DMS153 treated with DMSO at 0.1 percent for 48 hours (cell line): ENCODE data around the gene MAPK8.
"Not testable (repeated sequence)": the region's sequence is repeated elsewhere in the genome, so short reads cannot be mapped to it uniquely, and the experiment has no call there.

Experiments used
- DNase-seq: peaks from one replicate; lab custom pipeline; 2025; ENCODE audit not compliant: unreplicated experiment; lab: John Stamatoyannopoulos, UW

Gene MAPK8

DNA sequence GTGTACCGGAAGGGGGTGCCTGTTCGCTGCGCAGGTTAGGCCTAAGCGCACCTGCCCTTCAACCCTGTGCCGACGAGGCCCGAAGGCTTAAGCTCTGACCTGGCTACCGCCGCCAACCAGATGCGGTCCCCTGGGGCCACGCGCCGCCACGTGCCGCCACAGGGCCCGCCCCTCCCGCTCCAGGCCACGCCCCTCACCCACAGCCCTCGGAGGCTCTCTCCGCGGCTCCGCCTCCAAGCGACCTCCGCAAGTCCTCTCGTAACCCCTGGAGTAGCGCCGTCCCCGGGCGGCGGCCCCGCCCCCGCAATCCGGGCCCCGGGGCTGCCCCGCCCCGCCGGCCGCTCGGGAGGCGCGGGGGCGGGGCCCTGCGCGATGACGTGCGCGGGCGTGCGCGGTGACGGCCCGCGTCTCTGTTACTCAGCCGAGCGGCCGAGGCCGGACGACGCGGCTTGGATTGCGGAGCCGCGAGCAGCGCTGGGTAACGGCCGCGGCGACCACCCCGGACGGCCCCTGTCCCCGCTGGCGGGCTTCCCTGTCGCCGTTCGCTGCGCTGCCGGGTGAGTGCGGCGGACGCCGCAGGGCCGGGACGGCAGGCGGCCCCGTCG, at the start of gene MAPK8:
Gene MAPK8 (plus strand): TSS at position 413 of the 605 bp plus-strand sequence. CDS start 94,984 bp downstream, outside the sequence.
- DNase-seq: peak; percentile 88

DNA sequence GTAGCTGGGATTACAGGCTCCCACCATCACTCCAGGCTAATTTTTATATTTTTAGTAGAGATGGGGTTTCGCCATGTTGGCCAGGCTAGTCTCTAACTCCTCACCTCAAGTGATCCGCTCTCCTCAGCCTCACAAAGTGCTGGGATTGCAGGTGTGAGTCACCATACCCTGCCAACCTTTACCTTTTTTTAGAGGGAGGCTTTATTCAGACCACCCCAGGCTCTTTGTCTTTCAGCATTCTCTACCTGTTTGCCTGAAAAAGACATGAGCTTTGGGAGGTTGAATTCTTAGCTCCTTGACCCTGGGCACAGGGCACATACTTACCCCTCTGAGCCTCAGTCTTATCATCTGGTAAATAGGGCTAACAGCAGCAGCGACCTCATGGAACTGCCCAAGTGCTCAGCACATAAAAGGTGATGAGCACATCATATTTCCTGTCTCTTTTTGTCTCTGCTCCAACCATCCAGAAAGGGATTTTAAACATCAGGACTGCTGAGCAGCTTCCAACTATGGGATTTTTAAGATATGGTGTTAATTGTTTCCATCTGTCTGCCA, 49.0 kb upstream of the MAPK8 start:
- no peak for DNase-seq

DNA sequence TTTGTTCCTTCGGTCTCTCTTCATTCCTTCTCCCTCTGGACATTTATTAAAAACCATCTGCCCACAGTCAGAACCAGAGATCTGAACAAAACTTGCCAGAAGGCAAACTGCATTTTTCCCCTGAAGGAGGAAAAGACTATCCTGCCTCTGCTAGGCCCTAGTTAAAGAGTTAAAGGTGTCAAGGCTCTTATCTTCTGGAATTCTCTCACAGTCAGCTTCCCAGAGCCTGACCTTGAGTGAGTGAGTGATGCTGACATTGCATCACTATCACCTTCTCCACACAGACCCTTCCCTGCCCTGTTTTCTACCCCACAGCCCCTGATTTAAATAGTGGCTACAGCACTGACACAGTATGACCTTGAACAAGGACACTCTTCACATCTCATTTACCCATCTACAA, 48.4 kb upstream of the MAPK8 start:
- DNase-seq: no peak

DNA sequence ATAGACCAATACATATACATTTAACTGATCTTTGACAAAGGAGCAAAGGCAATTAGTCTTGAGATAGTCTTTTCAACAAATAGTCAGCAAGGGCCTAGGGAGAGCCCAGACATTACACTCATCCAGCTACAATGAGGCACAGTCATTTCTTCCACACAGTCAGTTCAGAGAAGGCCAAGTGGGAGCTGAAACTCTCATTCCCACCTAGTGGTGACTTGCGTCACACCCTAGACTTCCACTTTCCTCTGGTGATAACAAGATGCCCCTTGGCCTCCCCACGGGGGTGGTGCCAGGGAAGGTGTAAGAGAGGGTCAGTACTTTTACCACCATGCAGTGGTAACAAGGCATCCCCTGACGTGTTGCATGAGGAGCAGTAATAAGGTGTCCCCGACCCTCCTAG, 39.9 kb upstream of the MAPK8 start:
- no peak for DNase-seq

DNA sequence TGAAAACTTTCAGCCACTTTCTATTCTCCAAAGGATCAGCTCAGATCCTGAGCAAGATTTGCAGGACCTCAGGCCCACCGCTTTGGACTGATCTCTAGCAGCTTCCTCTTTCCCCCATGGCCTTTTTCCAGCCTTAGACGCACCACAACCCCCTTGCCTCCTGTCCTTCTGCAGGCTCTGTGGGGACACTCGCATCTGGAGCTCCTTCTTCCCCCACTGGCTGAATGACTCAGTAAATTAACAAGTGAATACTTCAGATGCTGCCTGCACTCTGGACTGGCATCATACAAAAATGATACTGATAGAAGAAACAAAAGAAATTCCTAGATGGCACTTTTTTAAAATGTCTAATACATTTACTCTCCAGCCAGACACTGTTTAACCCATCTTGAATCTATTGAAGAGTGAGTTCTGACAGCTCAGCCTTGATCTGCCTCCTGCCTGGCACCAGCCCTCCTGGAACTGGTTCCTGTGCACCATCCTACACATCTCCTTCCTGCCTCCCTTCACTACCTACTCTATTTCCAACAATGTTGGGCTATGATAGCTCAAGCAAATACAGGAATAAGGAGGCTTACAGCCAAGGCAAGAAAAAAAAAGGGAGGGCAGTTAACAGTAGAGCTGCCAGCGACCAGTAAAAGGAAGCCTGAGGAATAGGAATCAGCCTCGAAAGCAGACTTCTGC, 35.3 kb upstream of the MAPK8 start:
- DNase-seq: no peak

DNA sequence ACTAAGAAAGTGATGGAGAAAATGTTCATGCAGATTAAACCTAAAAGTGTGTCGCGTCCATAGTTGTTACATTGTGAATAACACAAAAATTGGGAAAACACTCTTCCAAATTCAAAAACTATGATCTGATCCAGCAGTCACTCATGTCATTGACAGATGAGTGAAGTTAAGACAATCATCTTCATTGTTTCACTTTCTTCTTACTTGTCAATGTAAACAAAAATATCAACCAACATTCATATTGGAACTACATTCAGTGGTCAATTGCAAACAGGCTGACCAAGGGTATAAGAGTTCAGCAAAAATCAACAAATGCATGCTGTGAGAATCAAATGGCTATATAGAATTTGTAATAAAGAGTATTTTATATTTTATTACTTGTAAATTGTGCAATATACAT, 33.8 kb upstream of the MAPK8 start:
- no peak for DNase-seq

DNA sequence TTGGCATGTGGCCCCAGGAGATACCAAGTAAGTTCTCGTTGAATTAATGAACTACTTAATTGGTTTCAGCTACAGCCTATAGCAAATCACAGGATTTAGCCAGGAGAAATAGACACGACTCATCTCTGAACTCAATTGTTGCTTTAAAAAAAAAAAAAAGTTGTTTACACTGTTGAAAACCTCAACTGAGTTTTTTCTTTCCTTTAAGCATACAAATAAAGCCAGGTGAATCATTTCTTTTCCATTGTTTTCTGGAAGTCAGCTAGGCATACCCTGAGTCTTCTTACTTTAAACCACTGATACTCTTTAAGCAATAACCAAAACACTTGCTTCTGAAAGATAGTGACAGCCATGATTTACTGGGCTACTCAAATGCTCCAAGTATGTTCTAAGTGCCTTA, 32.7 kb upstream of the MAPK8 start:
- no peak for DNase-seq

DNA sequence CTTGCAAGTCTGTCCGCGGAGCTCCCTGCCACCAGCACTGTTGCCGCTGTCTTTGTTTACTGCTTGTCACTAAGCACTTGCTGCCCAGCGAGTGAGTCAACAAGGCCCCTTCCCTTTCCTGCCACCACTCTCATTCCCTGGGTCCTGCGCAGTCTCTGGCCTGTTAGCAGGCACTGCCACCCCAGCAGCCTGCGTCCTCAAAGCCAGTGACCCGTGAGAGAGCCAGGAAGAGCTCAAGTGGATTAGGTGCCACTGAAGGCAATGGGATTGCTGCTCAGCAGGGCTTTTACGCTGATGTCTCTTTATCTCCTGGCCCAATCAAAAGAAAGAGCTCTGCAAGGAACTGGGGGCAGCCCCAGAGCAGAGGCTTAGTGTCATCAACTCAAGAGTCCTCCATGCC, 31.8 kb upstream of the MAPK8 start, which contains the start of gene FRMPD2:
Gene FRMPD2 (minus strand): TSS at position 61 of the 400 bp plus-strand sequence. CDS start 129 bp downstream, outside the sequence.
- peak; percentile 19 for DNase-seq

DNA sequence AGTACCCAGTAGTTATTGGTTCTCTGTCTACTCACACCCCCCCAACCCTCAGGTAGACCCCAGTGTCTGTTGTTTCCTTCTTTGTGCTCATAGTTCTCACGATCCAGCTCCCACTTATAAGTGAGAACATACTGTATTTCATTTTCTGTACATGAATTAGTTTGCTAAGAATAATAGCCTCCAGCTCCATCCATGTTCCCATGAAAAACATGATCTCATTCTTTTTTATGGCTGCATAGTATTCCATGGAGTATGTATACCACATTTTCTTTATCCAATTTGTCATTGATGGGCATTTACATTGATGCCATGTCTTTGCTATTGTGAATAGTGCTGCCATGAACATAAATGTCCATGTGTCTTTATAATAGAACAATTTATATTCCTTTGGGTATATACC, 29.4 kb upstream of the MAPK8 start:
- no peak for DNase-seq

DNA sequence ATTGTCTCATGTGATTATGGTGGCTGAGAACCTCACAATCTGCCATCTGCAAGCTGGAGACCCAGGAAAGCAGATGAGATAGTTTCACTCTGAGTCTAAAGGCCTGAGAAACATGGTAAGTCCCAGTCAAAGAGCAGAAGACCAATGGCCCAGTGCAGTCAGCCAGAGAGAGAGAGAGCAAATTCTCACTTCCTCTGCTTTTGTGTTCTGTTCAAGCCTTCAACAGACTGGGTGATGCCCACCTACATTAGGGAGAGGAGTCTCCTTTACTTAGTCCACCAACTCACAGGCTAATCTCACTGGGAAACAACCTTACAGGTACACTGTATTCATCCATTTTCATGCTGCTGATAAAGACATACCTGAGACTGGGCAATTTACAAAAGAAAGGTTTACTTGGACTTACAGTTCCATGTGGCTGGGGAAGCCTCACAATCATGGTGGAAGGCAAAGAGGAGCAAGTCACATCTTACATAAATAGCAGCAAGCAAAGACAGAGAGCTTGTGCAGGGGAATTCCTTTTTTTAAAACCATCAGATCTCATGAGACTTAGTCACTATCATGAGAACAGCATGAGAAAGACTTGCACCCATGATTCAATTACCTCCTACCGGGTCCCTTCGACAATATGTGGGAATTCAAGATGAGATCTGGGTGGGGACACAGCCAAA, 27.3 kb upstream of the MAPK8 start:
- no peak for DNase-seq

DNA sequence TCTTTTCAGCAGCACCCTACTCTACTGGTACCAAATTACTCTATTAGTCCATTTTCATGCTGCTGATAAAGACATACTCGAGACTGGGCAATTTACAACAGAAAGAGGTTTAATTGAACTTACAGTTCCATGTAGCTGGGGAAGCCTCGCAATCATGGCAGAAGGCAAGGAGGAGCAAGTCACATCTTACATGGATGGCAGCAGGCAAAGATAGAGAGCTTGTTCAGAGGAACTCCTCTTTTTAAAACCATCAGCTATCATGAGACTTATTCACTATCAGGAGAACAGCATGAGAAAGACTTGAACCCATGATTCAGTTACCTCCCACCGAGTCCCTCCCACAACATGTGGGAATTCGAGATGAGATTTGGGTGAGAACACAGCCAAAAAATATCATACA, 24.8 kb upstream of the MAPK8 start:
- DNase-seq: not testable (repeated sequence)

DNA sequence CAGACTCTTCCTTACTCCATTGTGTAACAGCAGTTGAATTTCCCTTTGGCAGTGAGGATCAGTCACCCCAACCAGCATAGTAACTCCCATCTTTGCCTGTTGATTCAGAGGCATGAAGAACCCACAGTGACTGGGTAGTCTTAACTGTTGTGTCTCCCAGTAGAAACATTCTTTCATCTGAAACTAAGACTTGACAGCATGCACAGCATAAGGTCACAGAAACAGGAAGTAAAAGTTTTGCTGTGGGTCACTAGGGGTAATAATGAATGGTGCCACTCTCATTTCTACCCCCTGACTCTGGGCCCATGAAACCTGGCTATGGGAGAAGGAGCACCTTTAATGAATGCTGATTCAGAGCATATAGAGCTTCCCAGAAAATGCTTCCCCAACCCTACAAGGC, 23.6 kb upstream of the MAPK8 start:
- DNase-seq: no peak

DNA sequence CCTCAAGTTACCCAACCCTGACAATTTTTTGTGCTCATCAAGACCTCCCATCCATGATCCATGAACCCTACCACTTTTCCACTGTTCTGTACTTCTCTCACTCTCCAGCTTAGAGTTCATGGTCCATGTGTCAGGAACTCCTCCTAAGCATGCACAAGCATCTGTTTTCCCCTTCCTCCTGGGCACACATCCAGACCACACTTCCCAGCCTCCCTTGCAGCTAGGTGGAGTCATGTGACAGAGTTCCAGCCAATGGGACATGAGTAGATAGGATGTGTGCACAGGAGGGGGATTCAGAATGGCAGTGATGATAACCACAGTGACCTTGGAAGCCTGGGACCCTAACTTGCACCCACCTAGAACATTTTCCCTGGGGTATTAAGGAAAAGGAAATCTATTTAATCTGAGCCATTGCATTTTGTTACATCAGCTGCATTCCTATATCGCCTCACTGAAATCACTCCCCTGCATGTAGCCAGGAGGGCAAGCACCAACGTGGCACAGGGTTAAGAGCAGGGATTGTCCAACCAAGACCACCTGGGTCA, 22.4 kb upstream of the MAPK8 start:
- no peak for DNase-seq

DNA sequence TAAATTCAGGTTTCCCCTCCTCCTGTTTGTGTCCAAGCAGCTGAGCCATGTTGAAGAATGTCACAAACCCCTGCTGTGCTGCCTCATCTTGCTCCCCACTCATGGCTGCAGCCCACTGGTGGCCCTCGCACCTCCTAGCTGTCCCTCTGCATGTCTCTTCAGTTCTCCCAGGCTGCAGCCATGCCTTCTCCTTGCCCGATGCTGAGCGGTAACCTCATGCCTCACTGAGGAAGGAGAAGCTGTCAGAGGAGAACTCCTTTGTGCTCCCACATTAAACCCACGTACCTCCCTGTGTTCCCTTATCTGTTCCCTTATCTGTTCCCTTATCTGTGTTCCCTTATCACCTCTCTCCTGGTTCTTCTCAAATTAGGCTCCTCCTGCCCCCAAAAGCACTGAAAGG, 21.7 kb upstream of the MAPK8 start:
- no peak for DNase-seq

DNA sequence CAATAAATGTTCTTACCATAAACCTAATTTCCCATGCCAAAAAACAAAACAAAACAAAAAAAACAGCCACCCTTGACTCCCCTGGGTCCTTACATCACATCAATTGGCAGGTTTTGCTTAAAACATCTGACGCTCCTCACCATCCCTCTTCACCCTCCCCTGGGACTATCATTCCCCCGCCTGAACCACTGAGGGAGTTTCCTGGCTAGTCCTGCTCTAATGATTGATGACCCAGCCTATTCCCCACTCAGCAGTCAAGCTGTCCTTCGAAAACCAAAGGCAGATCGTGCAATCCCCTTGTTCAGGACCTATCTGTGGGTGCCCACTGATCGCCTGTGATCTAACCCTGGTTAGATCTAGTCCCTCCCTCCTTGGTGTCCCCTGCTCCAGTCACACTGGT, 20.8 kb upstream of the MAPK8 start:
- DNase-seq: no peak

DNA sequence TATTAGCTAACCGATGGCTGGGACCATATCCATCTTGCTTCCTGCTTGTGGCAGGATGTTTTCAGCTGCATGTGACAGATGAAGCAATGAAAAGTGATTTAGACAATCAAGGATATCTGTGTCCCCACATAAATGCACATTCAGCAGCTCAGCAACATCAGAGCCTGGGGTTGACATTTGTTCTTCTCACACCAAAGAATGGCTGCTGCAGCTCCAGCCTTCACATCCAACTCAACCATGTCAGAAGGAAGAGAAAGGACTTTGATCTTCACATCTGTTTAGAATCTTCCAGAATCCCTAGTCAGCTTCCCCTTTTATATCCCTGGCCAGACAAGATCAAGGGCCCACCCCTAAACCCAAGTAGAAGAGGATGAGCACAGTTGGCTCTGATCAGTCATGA, 20.1 kb upstream of the MAPK8 start:
- no peak for DNase-seq

DNA sequence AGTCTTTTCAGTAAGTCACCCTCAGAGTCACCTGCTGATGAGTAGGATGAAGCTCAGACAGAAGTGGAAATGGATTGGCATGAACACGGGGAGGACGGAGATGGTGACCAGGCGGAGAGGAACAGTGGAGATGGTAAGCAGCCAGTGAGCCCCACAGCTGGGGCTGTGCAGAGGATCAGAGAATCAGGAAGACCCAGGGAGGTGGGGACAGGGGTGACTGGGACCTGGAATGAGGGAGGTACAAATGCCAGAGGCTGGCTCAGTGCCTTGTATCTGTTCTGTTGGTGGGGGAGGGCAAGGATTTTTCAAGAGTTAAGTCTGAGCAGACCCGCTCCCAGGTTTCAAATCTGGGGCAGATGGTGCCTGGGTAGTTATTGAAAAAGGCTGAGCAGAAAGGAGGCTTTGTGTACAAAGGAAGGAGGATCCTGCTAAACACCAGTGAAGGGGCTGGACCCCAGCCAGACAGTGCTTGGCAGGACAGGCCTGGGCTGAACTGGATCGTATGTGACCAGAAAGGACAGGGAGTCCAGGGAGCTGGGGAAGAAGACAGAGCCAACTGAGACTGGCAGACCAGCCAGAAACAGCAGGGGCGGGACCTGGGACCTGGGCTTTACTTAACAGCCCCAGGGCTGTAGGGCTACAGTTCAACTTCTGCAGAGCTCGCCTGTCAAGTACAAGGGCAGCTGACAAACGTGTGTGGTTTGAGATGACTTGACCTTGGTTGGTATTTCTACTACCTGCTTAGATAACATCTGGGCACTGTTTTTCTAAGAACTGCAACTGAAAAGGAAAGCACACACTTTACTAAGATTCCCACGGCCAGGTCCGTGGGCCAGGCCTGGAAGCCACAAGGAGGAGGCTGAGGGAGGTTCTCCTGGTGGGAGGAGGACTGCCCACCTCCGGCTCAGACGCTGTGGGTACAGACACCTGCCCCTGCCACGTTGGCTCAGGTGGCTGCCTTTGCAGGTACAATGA, 18.8 kb upstream of the MAPK8 start:
- no peak for DNase-seq

DNA sequence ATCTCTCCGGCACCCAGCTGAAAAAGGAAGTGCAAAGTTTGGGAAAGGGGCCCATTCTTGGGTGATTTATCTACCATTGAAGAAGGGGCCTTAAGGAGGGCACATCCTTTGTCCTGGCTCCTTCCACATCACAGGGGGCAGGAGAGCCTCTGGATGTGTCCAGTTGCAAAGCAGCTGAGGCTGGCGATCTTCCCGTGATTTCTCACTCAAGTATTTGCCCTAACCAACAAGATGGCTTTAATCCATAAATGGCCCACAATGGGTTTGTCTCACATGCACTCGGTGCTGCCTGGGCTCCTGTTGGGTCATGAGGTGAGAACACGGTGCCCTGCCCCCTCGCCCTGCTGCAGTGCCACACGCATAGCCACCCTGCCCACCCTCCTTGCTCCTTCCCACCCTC, 17.8 kb upstream of the MAPK8 start:
- no peak for DNase-seq

DNA sequence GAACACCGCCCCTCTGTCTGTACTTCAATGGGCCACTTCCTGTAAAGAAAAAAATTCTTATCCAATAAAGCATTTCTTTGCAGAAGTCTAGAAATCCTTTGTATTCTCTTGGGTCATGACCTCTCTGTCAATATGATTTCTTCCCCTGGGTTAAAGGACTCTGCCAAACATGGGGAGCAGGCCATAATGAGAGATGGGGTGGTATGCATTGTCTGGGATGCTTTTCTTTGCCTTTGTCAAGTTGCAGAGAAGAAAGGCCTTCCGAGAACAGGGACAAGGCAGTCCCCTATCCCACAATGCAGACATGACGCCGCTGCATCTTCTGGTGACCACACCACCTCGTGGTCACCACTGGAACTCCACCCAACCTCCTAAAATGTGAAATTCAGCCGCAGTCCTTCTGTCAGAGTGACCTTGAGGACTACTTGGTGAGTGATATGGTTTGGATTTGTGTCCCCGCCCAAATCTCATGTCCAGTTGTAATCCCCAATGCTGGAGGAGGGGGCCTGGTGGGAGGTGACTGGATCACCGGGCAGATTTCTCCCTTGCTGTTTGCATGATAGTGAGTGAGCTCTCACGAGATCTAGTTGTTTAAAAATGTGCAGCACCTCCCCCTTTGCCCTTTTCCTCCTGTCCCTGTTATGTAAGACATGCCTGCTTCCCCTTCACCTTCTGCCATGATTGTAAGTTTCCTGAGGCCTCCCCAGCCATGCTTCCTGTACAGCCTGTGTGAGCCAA, 16.8 kb upstream of the MAPK8 start:
- peak; percentile 36 for DNase-seq

DNA sequence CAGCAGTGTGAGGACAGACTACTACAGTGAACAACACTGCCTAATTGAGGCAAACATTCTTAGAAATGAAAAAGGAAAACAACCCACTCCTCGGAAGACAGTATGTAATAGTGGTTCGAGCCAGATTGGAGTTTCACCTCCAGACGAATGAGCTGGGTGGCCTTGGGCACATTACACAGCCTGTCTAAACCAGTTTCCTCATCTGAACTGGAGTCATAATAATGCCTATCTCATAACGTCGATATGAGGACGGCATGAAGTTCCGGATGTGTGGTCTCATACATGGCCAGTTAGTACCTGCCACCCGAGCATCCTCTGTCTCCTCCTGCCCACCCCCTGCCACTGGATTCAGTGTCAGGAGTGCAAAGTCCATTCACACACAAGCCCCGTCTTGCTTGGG, 16.2 kb upstream of the MAPK8 start:
- no peak for DNase-seq
